Pulmonary artery endothelial cell (primary cell): ENCODE results near the gene TUB. TPM values are rescaled to one million over a fixed set of nuclear protein-coding genes. Genes with fewer than 3 reads are reported as not detected.

Source experiments
- DNase-seq: peaks from one replicate; pipeline ENCODE4 v3.0.0-alpha.2; 2011; ENCODE audit warnings: low read depth, low spot score
- total RNA-seq: library from RNA; depleted of rRNA; stranded (reverse); fragments of >200 nt; gene quantifications from 2 replicates; pipeline ENCODE4 v1.2.3, GENCODE V29; 2014

The TUB gene
- total RNA-seq, 1 donor from 2014 or later, result 1.8 TPM

DNA sequence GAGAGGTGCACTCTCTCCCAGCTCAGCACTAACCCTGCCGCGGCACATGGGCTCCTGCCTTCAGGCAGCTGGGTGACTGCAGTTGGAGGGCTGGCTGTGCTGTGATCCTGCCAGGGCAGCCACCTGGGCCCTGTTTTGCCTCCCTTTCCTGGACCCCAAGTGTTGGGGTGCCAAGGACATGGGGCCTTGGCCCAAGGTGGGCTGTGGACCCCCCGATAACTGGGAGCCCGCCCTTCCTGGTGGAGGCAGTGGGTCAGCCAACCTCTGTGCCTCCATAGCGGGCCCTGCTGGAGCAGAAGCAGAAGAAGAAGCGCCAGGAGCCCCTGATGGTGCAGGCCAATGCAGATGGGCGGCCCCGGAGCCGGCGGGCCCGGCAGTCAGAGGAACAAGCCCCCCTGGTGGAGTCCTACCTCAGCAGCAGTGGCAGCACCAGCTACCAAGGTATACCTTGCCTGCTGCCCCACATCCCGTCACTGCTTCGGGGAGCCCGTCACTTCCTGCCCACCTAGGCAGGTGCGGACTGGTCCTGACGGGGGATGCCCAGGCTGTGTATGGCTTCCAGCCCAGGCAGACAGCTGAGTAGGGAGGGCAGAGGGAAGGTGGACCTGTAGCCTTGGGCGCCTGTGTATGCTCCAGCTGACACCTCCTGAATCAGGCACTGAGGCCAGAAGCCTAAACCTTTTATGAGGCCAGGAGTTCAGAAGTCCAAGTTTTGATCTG lies 8.9 kb downstream of the TUB start:
- no peak for DNase-seq

DNA sequence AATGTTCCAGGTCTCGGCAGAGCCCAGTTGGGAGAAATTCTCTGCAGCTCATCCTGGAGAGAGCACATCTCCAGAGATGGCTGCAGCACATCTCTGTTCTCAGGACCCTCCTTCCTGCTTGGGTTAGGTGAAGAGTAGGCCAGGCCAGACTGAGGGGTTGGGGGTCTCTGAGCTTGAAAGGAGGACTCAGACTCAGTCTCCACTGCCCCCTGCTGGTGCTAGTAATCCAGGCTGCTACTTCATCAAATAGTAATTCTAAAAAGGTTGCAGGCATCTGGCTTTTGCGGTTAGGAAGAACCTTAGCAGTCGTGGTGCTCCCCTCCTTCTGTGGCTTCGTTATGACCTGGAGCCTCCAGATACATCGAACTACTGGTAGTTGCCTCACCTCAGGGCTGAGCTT lies 9.7 kb downstream of the TUB start:
- no peak for DNase-seq

DNA sequence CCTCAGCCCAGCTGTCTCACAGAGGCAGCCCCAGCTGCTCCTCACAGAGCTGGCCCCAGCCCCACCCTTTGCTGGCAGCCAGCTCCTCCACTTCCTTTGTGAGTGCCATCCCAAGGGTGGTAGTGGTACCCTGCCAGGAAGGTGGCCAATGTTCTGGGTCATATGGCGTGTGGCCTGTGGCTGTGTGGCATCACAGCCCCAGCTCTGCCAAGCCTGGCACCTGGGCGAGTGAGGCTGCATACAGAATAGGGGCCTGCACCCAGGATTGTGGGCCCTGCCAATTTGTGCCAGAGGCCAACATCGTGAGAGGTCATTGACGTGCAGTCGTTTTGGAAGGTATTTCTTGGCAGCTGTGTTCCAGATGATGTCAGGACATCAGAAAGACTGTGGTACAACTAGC lies 10.7 kb downstream of the TUB start:
- DNase-seq, result no peak

DNA sequence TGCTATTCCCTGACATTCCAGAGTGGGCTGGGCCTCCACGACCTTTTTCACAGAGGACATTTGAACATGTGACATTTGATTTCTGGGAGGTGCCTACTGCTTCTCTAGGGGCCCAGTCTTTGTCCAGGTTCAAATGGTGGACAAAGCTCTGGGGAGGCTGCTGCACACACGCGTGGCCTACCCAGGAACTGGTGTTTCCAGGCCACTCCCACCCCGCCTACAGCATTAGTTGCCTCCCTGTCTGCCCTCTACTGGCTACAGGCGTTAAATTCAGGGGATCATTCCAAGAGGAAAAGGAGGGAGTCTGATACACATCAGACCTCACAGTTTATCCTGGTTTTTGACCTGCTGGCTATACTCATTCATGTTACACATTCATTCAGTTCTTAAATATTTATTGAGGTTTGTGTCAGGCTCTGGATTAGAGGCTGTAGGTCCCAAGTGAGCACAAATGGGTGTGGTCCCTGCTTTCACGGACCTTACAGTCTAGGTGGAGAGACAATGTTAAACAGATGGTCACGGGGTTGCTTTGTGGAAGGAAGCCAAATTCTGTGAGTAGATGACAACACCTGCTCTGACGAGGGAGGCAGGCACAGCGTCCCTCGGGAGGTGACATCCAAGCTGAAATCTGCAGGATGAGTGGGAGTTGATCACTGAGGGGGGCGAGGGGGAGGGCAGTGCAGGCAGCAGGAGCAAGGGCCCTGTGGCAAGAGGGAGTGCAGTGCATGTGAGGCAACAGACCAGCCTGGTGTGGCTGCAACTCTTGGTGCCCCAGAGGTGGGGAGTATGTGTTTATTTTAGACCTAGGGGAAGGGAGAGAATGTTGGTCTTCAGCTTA lies 11.8 kb downstream of the TUB start:
- DNase-seq, result peak; percentile 20

DNA sequence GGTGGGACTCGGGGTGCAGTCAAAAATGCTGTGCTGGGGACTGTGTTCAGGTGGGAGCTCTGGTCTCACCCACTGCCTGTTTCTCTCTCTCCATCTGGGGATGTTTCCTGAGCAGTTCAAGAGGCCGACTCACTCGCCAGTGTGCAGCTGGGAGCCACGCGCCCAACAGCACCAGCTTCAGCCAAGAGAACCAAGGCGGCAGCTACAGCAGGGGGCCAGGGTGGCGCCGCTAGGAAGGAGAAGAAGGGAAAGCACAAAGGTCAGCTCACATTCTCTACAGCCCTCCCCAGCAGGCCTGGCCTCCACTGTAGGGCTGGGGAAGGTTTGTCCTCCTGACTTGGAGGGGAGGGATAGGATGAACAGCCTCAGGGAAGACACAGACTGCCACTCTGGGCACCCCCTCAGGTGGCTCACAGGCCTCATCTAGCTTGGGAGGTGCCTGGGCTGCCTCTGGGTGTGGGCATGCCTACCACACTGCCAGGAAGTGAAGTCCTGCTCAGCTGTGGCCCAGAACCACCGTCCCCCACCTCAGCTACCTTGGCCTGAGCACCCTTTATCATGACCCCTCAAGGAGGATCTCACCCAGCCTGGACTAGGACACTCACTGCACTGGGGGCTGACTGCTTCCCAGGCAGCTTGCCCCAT lies 13.0 kb downstream of the TUB start:
- DNase-seq, result no peak

DNA sequence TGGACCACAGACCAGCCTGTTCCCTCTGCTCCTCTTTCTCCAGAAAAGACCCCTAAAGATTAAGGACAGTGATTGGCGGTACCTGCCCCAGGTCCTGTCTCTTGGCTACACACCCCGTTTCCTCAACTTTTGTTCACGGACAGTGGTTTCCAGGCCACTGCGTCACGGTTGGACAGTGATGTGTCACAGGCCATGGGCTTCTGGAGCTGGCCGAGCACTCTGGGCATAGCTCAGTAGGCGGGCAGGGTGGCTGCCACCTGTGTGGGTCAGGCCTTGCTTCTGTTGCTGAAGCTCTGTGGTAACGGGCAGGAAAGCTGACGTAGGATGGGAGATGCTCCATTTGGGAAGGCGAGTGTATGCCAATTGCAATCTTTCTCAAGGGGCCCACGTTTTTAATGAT lies 13.6 kb downstream of the TUB start:
- DNase-seq, result no peak

DNA sequence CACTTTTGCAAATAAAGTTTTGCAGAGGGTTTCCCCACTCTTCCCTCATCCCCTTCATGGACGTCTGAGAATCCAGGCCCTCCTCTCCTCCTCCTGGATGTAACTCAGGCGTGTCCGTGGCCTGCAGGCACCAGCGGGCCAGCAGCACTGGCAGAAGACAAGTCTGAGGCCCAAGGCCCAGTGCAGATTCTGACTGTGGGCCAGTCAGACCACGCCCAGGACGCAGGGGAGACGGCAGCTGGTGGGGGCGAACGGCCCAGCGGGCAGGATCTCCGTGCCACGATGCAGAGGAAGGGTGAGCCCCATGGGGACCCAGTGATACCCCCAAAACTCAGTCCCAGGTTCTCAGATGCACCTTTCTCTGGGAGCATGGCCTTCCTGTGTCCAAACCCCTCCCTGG lies 14.4 kb downstream of the TUB start:
- DNase-seq, result no peak

DNA sequence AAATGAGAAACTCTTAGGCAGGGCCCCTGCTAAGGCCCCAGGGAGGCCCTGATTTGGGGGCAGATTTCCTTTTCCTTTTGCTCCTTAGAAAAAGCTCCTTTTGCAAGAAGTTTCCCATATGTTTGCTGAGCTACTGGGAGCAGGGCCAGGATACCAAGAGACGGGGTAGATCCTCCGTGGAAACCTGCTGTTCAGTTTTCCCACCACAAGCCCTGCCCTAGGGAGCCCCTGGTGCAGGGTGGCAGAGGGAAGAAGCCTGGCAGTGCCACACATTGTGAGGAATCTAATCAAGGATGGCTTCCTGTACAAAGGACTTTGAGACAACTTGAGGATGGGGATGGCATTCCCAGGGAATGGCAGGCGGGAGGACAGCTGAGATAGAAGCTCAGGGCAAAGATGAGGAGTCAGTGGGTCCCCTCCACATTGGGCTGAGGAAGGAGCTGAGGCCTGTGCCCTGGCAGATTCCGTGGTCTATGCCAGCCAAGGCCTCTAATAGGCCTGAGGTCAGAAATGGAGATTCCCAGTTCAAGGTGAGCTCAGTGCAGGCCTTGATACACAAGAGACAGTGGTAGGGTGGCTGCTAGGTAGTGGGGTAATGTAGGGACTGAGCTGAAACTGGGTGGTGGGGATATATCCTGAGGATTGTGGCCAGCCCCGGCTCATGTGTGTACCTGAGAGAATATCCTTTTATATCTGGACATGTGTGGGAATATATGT lies 15.0 kb downstream of the TUB start:
- DNase-seq, result no peak

DNA sequence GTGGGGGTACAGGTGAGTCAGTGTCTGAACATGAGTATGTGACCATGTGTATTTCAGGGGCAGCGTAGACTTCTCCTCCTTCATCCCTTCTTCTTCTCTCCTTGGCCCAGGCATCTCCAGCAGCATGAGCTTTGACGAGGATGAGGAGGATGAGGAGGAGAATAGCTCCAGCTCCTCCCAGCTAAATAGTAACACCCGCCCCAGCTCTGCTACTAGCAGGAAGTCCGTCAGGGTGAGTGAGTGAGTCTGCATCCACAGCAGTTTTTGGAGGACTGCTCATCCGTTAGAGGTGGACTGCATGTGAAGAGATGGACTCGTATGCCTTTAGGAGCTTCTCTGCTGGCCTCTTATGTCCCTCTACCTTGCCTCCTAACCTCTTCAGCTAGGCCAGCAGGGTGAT lies 15.6 kb downstream of the TUB start:
- no peak for DNase-seq

DNA sequence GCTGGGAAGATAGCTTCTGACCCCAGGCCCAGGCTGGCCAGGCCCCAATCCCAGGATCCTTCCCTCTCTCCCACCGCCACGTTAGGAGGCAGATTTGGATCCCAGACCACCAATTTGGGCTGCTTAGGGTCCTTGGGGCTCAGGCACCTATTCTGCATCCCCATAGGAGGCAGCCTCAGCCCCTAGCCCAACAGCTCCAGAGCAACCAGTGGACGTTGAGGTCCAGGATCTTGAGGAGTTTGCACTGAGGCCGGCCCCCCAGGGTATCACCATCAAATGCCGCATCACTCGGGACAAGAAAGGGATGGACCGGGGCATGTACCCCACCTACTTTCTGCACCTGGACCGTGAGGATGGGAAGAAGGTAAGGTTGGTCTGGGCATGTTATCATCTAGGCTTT lies 16.1 kb downstream of the TUB start:
- no peak for DNase-seq

DNA sequence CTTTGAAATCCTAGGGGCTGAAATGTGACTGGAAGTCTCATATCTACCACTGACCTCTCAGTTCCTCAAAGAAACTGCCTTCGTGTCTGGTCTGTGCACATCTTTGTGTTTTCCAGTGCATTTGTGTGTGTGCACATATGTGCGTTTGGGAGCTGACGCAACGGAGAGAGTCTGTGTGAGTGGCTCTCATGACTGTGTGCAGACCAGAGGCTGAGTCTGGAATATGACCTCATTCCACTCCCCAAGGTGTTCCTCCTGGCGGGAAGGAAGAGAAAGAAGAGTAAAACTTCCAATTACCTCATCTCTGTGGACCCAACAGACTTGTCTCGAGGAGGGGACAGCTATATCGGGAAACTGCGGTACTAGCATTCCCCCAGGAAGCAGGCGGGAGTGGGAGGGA lies 16.5 kb downstream of the TUB start:
- DNase-seq, result no peak

DNA sequence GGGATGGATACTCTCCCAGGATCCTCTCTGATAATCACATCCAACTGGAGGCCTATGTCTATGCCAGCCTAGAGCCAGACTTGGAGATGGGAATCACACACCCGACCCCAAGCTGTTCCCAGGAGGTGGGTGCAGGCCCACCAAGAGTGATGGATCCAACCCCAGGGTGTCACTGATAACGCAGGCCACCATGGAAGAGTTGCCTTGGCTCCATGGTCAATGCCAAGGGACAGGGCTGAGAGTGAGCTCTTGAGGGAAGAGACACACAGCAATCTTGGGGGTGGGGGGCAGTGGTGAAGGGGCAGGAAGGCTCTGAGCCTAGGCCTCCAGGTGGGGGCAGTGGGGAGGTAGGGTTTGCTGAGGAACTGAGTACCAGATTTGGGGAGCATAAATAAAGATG lies 16.9 kb downstream of the TUB start:
- no peak for DNase-seq

DNA sequence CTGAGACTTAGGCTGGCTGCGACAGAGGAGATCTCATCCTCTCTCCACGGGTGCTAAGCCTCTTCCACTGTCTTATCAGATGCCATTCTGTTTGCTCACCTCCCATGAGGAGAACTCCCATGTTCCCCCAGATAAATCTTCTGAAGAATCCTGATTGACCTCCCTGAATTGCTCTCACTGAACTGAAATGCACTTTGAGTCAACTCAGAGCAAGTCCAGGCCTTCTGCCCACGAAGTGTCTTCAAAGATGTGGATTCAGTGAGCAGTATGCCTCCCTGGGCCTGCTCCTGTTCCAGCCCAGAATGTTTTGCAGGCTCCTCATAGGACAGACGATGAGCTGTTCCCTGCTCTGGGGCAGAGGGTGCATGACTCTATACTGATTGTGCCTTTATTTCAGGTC lies 17.4 kb downstream of the TUB start:
- DNase-seq, result no peak

DNA sequence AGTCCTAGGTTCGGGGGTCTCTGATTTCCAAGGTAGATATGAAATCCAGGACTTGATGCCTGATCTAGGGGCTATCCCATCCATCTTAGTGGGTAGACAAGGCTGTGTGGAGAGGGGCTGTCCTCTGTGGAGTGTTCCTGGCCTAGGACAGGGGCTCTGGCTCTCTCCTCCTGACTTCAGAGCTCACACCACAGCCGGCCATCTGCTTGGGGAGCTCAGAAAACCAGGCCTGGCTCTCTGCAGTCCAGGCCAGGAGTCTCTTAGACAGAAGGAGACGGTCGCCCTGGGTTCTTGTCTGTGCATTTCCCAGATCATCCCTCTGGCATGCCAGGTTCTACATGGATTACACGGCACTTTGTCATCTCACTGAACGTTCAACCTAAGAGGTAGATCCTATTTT lies 17.9 kb downstream of the TUB start:
- DNase-seq, result no peak

DNA sequence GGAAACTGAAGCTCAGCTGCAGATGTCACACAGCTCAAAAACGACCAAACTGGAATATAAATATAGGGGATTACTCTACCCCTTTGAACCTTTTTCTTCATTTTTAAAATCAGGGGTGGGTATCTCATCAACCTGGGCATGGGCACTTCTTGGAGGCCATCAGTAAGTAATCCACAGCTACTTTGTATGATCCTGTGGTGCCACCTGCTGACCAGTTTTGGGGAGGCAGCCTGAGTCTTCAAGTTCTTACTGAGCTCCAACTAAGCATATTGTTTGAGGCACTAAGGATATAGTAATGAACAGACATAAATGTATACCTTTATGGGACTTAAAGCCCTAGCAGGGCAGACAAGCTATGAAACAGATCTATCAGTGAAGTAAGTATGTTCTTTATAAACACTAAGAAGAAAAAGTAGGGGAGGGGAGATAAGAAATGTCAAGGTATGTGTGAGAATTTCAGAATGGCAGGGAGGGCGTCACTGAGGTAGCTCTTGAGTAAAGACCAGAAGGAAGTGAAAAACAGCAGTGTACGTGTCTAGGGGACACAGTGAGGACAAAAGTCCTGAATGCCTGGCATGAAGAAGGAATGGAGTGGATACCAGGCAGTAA lies 18.4 kb downstream of the TUB start:
- peak; percentile 51 for DNase-seq

DNA sequence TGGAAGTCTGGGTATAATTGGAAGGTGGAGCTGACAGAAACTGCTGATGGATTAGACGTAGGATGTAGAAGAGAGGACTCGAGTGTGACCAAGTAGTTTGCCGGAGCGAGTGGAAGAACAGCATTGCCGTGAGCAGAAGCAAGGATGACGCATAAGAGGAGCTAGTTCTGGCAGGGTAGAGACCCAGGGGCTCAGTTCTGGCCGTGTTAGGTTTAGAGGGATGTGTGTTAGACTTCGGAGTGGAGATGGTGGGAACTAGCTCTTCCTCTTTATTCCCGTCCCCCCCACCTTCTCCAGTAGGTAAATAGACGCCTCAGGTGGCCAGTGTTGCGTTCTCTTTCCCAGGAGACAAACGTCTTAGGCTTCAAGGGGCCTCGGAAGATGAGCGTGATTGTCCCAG lies 19.1 kb downstream of the TUB start:
- no peak for DNase-seq

DNA sequence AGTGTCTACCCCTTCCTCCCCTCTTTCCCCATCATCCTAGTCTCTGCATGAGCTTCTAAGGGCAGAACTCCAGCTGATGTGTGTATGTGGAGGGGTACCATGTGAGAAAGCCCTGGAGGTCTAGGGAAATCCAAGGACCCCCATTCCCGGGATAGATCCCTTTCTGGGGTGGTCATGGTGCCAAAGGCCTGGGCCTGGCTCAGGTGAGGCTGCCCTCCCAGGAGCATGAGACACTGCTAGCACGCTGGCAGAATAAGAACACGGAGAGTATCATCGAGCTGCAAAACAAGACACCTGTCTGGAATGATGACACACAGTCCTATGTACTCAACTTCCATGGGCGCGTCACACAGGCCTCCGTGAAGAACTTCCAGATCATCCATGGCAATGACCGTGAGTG lies 19.6 kb downstream of the TUB start:
- DNase-seq, result no peak

DNA sequence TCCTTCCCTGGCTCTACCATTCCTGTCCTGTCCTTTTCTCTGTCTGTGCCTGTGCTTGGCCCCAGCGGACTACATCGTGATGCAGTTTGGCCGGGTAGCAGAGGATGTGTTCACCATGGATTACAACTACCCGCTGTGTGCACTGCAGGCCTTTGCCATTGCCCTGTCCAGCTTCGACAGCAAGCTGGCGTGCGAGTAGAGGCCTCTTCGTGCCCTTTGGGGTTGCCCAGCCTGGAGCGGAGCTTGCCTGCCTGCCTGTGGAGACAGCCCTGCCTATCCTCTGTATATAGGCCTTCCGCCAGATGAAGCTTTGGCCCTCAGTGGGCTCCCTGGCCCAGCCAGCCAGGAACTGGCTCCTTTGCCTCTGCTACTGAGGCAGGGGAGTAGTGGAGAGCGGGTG lies 20.4 kb downstream of the TUB start:
- DNase-seq, result no peak

DNA sequence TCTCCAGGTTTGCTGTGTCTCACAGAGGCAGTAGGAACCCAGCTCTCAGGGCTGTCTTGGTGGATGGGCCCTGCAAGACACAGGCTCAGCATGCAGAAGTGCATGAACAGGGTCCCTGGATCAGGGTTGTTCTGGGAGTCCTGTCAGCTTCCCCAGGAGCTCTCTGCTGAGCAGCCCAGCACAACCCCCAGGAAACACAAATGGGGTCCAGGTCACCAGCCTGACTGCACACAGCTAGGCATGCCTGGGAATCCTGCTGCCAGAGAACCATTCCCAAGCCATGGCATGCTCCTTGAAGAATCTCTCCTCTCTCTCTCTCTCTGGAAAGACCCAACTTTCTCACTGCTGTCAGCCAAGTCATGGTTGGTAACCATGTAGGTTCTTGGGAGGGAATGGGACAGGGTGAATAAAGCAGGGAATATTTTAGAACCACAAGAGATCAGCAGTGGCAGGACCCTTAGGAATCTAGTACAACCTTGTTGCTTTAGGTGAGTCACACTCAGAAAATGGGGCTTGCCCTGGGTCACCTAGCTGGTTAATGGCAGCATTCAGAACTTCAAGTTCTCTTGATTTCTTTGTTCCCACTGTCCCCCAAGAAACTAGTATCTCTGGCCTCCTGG lies 21.4 kb downstream of the TUB start:
- DNase-seq, result no peak

DNA sequence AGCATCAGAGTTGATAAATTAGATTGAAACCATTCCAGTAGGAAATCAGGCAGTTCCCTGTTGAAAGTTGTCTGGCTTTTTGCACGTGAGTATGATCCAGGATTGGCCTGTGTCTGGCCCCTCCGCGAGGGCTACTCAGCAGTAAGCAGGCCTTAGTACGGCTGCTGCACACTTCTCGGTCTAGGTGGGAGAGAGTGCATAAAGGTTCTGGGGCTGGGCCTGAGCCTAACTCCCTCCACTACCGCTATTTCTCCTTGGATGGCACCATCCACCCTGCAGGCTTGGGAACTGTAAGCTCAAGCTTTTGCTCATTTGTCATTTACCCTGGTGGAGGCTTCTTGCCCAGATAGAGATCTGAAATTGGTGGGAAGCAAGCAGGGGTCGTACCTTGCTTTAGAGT lies 22.0 kb downstream of the TUB start:
- no peak for DNase-seq

DNA sequence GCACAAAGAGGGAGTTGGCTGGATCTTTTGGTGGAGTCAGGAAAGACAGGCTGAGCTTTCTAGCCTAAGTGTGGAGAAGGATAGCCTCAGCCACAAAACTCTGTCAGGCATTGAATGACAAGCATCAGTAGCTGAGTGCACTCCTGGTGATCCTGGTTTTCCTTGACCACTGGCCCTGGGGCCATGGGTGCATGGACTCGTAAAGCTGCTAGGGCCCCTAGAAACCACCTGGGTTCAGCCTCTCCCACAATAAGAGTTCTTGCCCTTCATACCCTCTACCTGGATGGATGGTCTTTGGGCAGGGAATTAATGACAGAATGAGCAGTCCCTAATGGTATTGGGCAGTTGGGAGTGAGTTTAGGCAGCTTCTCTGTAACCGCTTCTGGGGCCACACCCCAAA lies 22.9 kb downstream of the TUB start:
- no peak for DNase-seq
